GM12878 (cell line): ENCODE measurements around the gene CAMKK2. TPM values are rescaled to one million over a fixed set of nuclear protein-coding genes. Genes with fewer than 3 reads are reported as not detected.
A peak's percentile ranks its signal among the peaks of the same experiment; 100 is the strongest.

Source experiments
- ATAC-seq: fragments of 200-7000 bp; cut with Tn5 transposase; 3 replicates; pipeline ENCODE4 v1.9.1; 2020; ENCODE audit warnings: mild to moderate bottlenecking, moderate library complexity
- BruUV-seq: library from RNA; stranded (reverse); fragments of 400-500 nt; replicated peaks from 2 replicates; lab custom pipeline; 2021; lab: Mats Ljungman, UMichigan
- CTCF ChIA-PET: fragments of 300-600 bp; sonication (Branson Sonifier 250); formaldehyde crosslinking; extraction: SDS; loops from one replicate; lab custom pipeline; 2021; ENCODE audit warnings: inconsistent platforms; lab: Yijun Ruan, JAX
- POLR2A ChIA-PET: fragments of 350-600 bp; formaldehyde crosslinking; extraction: SDS; loops from one replicate; lab custom pipeline; 2021; ENCODE audit warnings: inconsistent platforms; lab: Charles Lee
- RAD21 ChIA-PET: fragments of 300-600 bp; sonication (Branson Sonifier 250); formaldehyde crosslinking; loops from one replicate; lab custom pipeline; 2023; ENCODE audit warnings: antibody characterized with exemption; ENCODE audit not compliant: unreplicated experiment; lab: Charles Lee
- SMC1A ChIA-PET: fragments of 300-600 bp; sonication (Branson Sonifier 250); formaldehyde crosslinking; loops from one replicate; lab custom pipeline; 2023; ENCODE audit not compliant: unreplicated experiment, uncharacterized antibody; lab: Charles Lee
- DNase-seq: peaks from one replicate; pipeline ENCODE4 v3.0.0-alpha.2; 2011; ENCODE audit warnings: low read depth, low spot score
- FAIRE-seq: peaks from 3 replicates; lab custom pipeline; 2011; peaks lifted over from hg19 to GRCh38; lab: Jason Lieb, UNC
- H2AFZ ChIP-seq: 2 replicates; pipeline ENCODE4 v1.6.0; 2011; ENCODE audit warnings: low read depth, low read length, control low read depth; ENCODE audit not compliant: control insufficient read depth
- H3K27ac ChIP-seq: 2 replicates; pipeline ENCODE4 v1.5.1; 2011; ENCODE audit warnings: control low read depth; ENCODE audit not compliant: control insufficient read depth, insufficient read depth
- H3K27me3 ChIP-seq, 2 experiments: replicated peaks in 1 of 2; 2 replicates each; pipeline versions ENCODE4 v1.6.0 to v1.6.1; 2011; ENCODE audit warnings: low read length in 1 of 2; ENCODE audit not compliant: control insufficient read depth in 2 of 2, insufficient read depth in 2 of 2
- H3K36me3 ChIP-seq, 2 experiments: 2 replicates each; pipeline ENCODE4 v1.5.1; 2011; ENCODE audit warnings: low read length in 1 of 2; ENCODE audit not compliant: control insufficient read depth in 2 of 2, insufficient read depth in 2 of 2
- H3K4me1 ChIP-seq: 2 replicates; pipeline ENCODE4 v1.6.1; 2011; ENCODE audit warnings: mild to moderate bottlenecking, low read length, moderate library complexity, mixed read lengths; ENCODE audit not compliant: control insufficient read depth, insufficient read depth
- H3K4me2 ChIP-seq: 2 replicates; pipeline ENCODE4 v1.6.0; 2011; ENCODE audit warnings: control low read depth; ENCODE audit not compliant: control insufficient read depth, insufficient read depth
- H3K4me3 ChIP-seq: fragments of 200-600 bp; sonication (generic); 2 replicates; pipeline ENCODE4 v1.5.1; 2016
- H3K79me2 ChIP-seq: 2 replicates; pipeline ENCODE4 v1.6.0; 2011; ENCODE audit warnings: low read length; ENCODE audit not compliant: control insufficient read depth, insufficient read depth
- H3K9ac ChIP-seq: 2 replicates; pipeline ENCODE4 v1.8.0; 2011; ENCODE audit warnings: low read length, control low read depth, mixed read lengths; ENCODE audit not compliant: control insufficient read depth, insufficient read depth
- H3K9me3 ChIP-seq: replicated peaks from 3 replicates; pipeline ENCODE4 v1.5.1; 2011; ENCODE audit warnings: mild to moderate bottlenecking, low read length; ENCODE audit not compliant: control insufficient read depth, insufficient read depth
- H4K20me1 ChIP-seq: 2 replicates; pipeline ENCODE4 v1.6.0; 2011; ENCODE audit not compliant: control insufficient read depth, insufficient read depth
- NFYB ChIP-seq: IDR thresholded peaks from 2 replicates; pipeline ENCODE4 v1.6.1; 2011; ENCODE audit warnings: low read depth, mild to moderate bottlenecking, low read length, improper control_type of control experiment, moderate library complexity; ENCODE audit not compliant: insufficient read depth
- NR2F1 ChIP-seq: fragments of 450-650 bp; conservative IDR thresholded peaks from 2 replicates; pipeline ENCODE4 v1.6.1; 2017; ENCODE audit warnings: mild to moderate bottlenecking
- USF1 ChIP-seq: IDR thresholded peaks from 2 replicates; pipeline ENCODE4 v1.6.1; 2011; ENCODE audit warnings: borderline replicate concordance, low read depth, mild to moderate bottlenecking, moderate library complexity, mixed read lengths, low read length; ENCODE audit not compliant: insufficient read depth; ENCODE audit errors: extremely low read length
- WRNIP1 ChIP-seq: IDR thresholded peaks from 2 replicates; pipeline ENCODE4 v1.6.1; 2011; ENCODE audit warnings: low read depth, low read length, improper control_type of control experiment, borderline replicate concordance
- WGBS: methylation state at CpG from one replicate; pipeline ENCODE4 v1.1.6; 2016; ENCODE audit warnings: low lambda C conversion rate; ENCODE audit not compliant: insufficient replicate concordance, insufficient coverage; ENCODE audit errors: missing lambda C conversion rate; 5-methylcytosine and 5-hydroxymethylcytosine counted together
- in situ Hi-C: fragments of 300-500 bp; cut with MboI; formaldehyde crosslinking; loops from 9 replicates; pipeline ENCODE4 v1.14.3; 2018; ENCODE audit warnings: mixed read lengths
- intact Hi-C: fragments of 100-400 bp; cut with micrococcal nuclease; formaldehyde crosslinking; loops from one replicate; pipeline ENCODE4 v1.14.2; 2022; ENCODE audit not compliant: unreplicated experiment
- polyA plus RNA-seq, 11 experiments: library from polyadenylated mRNA; depleted of rRNA in 4 of 11; unstranded in 6 of 11; stranded (reverse) in 5 of 11; fragments of >200 nt; fragmentation: Nextera tagmentation in 4 of 11; fragmentation: Illumina TruSeq in 1 of 11; extraction: Ambion mirVana in 4 of 11; extraction: Trizol in 1 of 11; gene quantifications; 1 replicate in 1 of 11; 2 replicates in 10 of 11; pipeline versions ENCODE4 v1.2.1 to v1.2.3, GENCODE V29; 2011 to 2016; ENCODE audit warnings: inconsistent platforms in 2 of 11, missing spikeins in 2 of 11, low read depth in 1 of 11
- total RNA-seq, 4 experiments: library from RNA; depleted of rRNA in 3 of 4; stranded (reverse); fragments of >200 nt in 3 of 4; fragmentation: Illumina TruSeq in 1 of 4; extraction: Trizol in 1 of 4; gene quantifications; 2 replicates each; pipeline versions ENCODE4 v1.2.1 to v1.2.3, GENCODE V29; 2013 to 2021

The CAMKK2 gene
- total and polyA plus RNA-seq, 10 of the 15 experiments (the other 5 are each of a cell fraction or from before 2014, with no cell fraction given): 5.2 to 40.6 (median 26.6) TPM

GRCh38 chr12:121252712-121253345, 43.7 kb downstream of the CAMKK2 start:
- no TSS peak for BruUV-seq
- 85% methylated on average over 9 of the region's 9 CpGs for WGBS
- ChIA-PET POLR2A (interaction anchor here (3.4 kb wide), 1 partner anchor 13 kb away, joined by 16 read pairs; no protein-coding TSS in a partner anchor), RAD21 (interaction anchor here (0.8 to 1.7 kb wide), 2 partner anchors 42 to 193 kb away, joined by 3 to 9 read pairs; no protein-coding TSS in a partner anchor), CTCF (no interaction called here), SMC1A (interaction anchor here (1.4 kb wide), 1 partner anchor 14 kb away, joined by 8 read pairs; no protein-coding TSS in a partner anchor)
- ATAC-seq (no peak), FAIRE-seq (no peak), DNase-seq (no peak)
- Histone ChIP-seq H3K79me2 (no peaks in the 10 kb centered on the region), H3K9ac (no peak overlapping the region), H4K20me1 (no peaks in the 10 kb centered on the region), H3K27ac (no peak overlapping the region), H3K36me3 (peaks cover 18 to 25% of the 10 kb centered on the region in 2 experiments; a peak in 3 of 4 replicates), H3K4me3 (no peak overlapping the region), H3K4me1 (peaks cover 18% of the 10 kb centered on the region), H3K27me3 (no peaks in the 10 kb centered on the region), H2AFZ (no peak overlapping the region), H3K4me2 (no peak overlapping the region), H3K9me3 (no peaks in the 10 kb centered on the region; the same call in 2 of the 3 replicates)
- TF ChIP-seq USF1 (peak; percentile 61), NR2F1 (no peak), WRNIP1 (no peak), NFYB (peak; percentile 84)
- in situ Hi-C loops: no loop called here
- intact Hi-C loops: no loop called here
